GM20431 (cell line): Measurements from ENCODE around the gene MGME1.
"Not testable (repeated sequence)": the region's sequence is repeated elsewhere in the genome, so short reads cannot be mapped to it uniquely, and the experiment has no call there.

ENCODE experiments used
- in situ Hi-C: fragments of 300-500 bp; cut with MseI, MboI; formaldehyde crosslinking; loops from one replicate; pipeline ENCODE4 v1.15.0; 2020; ENCODE audit warnings: low sequenced_read_pairs; ENCODE audit not compliant: unreplicated experiment

MGME1 gene

DNA sequence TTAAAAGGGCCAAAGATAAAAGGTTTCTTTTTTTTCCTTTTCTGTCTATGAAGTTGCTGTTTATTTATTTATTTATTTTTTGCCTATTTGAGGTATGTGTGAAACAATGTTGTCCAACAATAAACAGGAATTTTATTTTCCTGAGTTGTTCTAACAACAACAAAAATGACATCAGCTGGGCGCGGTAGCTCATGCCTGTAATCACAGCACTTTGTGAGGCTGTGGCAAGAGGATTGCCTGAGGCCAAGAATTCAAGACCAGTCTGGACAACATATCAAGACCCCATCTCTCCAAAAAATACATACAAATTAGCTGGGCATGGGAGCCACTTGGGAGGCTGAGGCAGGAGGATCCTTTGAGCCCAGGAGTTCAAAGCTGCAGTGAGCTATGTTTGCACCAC, 44.1 kb downstream of the MGME1 start:
- in situ Hi-C loops, result no loop called here

DNA sequence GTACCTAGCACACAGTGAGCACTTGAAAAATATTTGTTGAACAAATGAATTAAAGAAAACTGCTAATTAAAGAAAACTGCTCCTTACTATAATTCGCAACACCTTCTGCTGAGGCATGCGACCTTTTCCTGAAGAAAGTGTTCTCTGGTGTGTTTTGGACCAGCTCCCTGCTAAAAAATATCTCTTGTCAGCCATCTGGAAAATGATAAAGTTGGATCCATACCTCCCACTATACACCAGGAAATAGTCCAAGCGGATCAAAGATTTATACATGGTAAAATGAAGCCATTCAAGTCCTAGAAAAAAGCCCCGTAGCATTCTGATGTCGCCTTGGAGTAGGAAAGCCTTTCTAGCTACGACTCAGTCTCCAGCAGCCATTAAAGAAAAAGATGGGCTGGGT, 45.6 kb downstream of the MGME1 start:
- in situ Hi-C loops, result no loop called here

DNA sequence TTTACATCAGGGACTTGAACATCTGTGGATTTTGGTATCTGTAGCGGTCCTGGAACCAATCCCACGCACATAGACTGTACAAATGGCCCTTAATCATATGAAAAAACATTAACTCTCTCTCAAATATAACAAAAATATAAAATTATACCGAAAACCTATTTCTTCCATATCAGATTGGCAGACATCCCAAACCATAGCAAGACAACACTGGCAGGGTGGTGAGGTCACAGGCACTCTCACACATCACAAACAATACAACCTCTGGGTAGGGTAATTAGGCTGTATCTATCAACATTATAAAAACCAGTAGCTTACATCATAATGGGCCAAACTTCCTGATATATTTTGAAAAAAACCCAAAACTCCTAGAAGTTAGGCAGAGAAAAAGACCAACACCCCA, 48.0 kb downstream of the MGME1 start:
- in situ Hi-C loops, result no loop called here

DNA sequence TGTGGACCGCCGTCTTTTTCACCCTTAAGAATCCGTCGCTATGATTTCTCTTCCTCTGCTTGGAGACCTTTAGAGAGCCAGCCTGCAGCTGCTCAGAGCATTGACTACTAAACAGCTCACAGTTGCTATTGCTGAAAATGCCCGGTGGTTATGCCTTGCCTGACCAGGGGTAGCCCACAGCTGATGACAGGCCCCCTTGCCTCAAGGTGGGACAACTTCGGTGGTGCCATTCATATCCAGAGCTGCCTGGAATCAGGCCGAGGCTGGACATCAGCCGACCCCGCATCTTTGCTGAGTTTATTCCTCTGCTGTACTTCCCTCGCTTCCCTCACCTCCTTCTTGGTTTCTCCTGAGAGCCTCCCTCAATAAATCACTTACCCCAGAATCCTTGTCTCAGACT, 49.3 kb downstream of the MGME1 start:
- in situ Hi-C loops, result no loop called here

DNA sequence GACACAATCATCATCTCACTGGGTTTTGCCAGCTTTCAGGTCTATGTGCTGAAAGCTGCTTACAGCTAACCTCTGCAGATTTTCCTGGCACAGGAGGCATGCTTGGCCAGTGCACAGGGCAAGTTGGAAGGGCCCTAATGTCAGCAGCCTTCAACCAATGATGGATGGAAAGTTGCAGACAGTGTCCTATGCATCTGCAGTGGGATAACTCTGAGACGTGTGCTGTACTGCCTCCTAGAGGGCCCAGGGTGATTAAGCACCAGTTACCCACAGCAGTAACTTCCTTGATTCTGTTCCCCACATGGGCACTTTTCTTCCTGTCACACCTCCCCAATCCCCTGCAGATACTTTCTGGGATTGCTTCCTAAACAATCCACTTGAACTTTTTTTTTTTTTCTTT, 50.2 kb downstream of the MGME1 start:
- in situ Hi-C loops, result no loop called here

DNA sequence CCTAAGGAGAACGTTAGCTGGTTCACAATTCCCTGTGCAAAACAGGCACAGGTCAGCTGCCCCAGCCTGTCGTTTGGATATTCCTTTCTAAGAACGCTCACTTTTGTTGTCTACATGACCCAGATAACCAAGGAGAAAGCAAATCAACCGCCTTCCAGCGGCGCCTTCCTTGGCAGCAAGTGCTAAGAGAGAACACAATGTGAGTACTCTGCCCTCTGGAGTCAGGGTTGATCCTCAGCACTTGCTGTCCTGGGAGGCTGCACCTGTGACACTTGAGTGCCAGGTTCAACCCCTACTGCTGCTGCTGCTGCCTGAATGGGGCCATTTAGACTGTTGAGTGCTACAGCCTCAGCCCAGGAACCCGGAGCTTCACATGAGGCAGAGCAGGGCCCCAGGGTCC, 52.1 kb downstream of the MGME1 start:
- in situ Hi-C loops, result no loop called here

DNA sequence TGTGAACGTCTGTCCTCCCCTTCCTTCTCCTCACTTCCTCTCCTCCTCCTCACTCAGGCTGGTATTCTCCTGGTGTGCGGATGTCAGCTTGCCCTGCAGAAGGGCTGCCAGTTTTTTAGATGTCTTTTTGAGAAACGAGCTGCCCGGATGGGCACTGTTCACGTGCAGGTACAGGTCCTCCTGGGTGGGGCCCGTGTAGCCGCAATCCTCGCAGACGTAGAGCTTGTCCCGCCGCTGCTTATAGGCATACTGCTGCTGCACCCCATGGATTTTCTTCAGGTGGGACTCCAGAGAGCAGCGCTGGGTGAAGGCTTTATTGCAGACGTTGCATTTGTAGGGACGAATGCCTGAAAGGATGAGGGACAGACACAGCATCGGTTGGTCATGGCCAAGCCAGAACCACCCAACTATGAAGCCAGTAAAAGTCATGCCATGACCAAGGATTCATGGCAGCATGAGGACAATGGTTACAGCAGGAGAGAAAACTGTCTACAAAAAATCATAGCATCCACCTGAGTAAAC, 55.8 kb downstream of the MGME1 start:
- in situ Hi-C loops, result no loop called here

DNA sequence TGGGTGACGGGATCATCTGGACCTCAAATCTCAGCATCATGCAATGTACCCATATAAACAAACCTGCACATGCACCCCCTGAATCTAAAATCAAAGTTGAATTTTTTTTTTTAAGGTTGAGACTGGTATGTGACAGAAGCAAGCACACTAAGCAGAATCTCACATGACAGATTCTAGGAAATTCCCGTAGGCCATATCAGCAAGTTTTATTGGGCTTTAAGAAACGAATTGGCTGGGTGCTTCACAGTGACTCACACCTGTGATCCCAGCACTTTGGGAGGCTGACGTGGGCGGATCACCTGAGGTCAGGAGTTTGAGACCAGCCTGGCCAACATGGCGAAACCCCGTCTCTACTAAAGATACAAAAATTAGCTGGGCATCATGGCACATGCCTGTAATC, 58.2 kb downstream of the MGME1 start:
- in situ Hi-C loops, result not testable (repeated sequence)

DNA sequence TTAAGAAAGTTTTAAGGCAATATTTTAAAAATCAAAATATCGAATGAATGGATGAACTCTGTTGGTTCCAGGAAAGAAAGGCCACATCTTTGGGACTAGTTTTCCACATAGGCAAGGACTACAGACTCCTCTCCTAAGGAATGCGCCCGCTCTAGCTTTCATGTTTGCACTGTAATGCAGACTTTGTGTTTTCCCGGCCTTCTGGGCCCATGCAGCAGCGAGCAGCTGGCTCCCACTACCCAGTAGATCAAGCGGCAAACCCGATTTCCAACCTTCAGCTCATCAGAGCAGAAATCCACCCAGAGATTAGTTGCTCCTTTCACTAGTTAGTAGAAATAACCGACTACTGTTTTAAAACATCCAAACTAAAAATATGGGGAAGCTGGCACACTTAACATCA, 61.2 kb downstream of the MGME1 start:
- in situ Hi-C loops, result no loop called here

DNA sequence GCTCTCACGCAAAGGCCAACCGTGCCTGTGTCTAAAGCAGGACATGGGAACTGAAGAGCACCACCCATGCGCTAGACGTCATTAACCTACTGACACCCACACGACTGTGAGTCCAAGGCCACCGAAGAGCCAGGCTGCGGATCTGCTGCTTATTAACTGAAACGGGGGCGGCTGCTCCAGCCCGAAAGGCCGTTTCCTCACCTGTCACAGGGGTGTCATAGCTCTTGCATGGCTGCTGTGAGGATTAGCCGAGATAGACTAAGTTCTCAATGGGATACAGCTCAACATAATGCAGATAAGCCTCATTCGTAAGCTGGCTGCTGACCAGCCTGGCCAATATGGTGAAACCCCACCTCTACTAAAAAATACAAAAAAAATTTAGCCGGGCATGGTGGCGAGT, 62.2 kb downstream of the MGME1 start:
- in situ Hi-C loops, result no loop called here

DNA sequence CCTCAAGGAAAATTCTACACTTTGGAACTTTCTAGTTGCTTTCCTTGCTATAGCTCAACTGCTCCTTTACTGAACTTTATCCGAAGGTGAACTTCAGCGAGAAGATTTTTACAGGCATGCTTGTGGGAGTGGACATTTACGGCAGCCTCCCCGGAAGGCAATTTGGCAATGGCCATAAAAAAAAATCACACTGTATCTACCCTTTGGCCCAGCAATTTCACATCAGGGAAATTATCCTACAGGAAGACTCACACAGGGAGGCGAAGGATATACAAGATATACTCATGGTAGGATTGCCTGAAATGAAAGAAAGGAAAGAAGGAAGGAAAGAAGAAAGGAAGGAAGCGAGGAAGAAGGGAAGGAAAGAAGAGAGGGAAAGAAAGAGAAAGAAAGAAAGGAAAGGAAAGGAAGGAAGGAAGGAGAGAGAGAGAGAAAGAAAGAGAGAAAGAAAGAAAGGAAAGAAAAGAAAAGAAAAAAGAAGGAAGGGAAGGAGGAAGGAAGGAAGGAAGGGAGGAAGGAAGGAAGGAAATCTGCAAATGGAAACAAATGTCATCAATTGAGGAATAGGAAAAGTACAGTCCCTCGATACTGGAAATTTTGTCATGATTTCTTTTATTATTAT, 63.2 kb downstream of the MGME1 start:
- in situ Hi-C loops, result no loop called here

DNA sequence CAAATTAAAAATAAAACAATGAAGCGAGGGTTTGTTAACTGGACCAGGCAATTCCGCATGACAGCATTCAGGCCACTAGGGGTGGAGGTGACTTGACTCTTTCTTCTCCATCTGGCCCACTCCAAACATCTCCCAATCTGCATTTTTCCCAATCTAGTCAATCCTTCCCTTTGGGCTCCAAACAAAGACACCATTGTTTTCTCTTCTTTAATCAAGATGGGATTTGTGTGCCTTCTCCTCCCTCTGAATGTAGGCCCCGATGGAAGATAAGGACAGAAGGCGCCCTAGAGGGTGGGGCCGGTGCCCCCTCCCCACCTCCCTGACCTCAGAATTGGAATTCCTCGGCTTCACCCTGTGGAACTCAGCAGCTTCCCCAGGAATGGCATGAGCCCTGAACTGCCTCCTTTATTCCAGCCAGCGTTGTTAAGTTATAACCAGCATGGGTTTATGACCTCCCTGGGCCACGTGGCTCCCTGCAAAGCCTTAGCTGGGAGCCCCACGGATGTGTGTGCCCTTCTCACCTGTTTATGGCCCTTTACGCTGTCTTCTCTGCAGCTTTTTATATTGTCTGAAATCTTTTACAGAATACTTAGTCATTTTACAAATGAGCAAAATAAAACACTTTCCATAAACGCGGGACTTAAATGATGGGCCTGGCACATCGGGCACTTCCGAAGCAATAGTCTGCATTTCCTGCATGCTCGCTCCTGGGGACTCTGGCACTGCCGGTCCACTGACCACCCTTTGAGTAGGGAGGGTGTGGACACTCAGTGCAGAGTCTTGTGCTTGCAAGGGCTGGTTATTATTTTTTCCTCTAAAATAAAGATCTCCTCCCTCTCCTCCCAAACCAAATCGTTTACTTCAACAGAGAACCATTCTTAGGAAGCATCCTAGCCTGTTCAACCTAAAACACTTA, 64.4 kb downstream of the MGME1 start:
- in situ Hi-C loops, result no loop called here

DNA sequence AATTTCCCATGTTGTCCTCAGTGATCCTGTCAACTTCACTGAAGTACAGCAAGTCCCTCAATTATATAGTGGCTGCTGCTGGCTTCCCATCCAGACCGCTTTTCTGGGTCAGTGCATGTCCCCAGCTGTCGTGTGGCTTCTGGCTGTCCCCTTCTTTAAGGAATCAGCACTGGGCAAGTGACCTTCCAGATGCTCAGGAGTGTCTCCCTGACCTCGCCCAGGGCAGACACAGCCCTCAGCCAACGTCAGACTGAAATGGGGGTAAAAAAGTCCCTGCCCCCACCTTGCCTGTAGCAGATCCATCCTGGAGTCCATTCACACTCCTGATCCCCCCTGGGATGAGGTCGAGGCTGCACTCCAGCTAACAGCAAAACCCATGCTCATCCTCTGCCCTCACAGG, 65.2 kb downstream of the MGME1 start:
- in situ Hi-C loops, result no loop called here

DNA sequence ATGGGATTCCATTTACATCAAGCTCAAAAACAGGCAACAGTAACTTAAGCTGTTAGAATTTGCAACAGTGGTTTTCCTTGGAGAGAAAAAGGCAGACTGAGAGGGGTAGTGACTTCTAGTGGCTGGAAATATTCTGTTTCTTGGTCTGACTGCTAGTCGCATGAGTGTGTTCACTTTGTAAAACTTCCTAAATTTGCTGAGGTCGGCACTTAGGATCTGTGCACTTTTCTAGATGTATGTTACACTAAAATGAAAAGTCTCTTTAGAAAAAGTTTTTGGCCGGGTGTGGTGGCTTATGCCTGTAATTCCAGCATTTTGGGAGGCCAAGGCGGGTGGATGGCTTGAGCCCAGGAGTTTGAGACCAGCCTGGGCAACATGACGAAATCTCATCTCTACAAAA, 70.2 kb downstream of the MGME1 start:
- in situ Hi-C loops, result no loop called here
